SJSA1 (cell line): Measurements from ENCODE around the gene ENTREP1. TPM values are rescaled to one million over a fixed set of nuclear protein-coding genes. Genes with fewer than 3 reads are reported as not detected.
"Not testable (repeated sequence)": the region's sequence is repeated elsewhere in the genome, so short reads cannot be mapped to it uniquely, and the experiment has no call there.

Experiments used
- DNase-seq, 2 experiments: peaks; one replicate each; pipeline ENCODE4 v3.0.0-alpha.2; 2015 to 2020; ENCODE audit warnings: low spot score in 2 of 2, low read depth in 1 of 2
- H3K27ac ChIP-seq: fragments of 250-450 bp; sonication (Bioruptor Pico); 2 replicates; pipeline ENCODE4 v1.5.1; 2020; ENCODE audit warnings: mild to moderate bottlenecking, moderate library complexity
- H3K27me3 ChIP-seq: fragments of 250-450 bp; sonication (Bioruptor Pico); replicated peaks from 2 replicates; pipeline ENCODE4 v1.5.1; 2020; ENCODE audit warnings: mild to moderate bottlenecking, moderate library complexity
- H3K36me3 ChIP-seq: fragments of 250-450 bp; sonication (Bioruptor Pico); 2 replicates; pipeline ENCODE4 v1.5.1; 2020; ENCODE audit warnings: mild to moderate bottlenecking
- H3K4me1 ChIP-seq: fragments of 250-450 bp; sonication (Bioruptor Pico); replicated peaks from 2 replicates; pipeline ENCODE4 v1.6.1; 2021; ENCODE audit warnings: mild to moderate bottlenecking
- H3K4me3 ChIP-seq: fragments of 250-450 bp; sonication (Bioruptor Pico); 2 replicates; pipeline ENCODE4 v1.5.1; 2020; ENCODE audit warnings: mild to moderate bottlenecking
- H3K9me3 ChIP-seq: fragments of 250-450 bp; sonication (Bioruptor Pico); replicated peaks from 2 replicates; pipeline ENCODE4 v1.5.1; 2020; ENCODE audit warnings: mild to moderate bottlenecking
- total RNA-seq: library from RNA; depleted of rRNA; stranded (reverse); fragments of >200 nt; shearing (Covaris generic); gene quantifications from 2 replicates; pipeline ENCODE4 v1.2.3, GENCODE V29; 2014

Gene ENTREP1
- total RNA-seq, 1 experiment from 2014 or later = not detected

GRCh38 chr9:69389437-69389995 lies 64.5 kb downstream of the ENTREP1 start:
- H3K4me1 ChIP-seq = no peaks in the 10 kb centered on the region
- H3K36me3 ChIP-seq = no peaks in the 10 kb centered on the region
- H3K4me3 ChIP-seq = no peak overlapping the region
- DNase-seq = no peak
- H3K27me3 ChIP-seq = no peaks in the 10 kb centered on the region
- no peak overlapping the region for H3K27ac ChIP-seq
- no peaks in the 10 kb centered on the region for H3K9me3 ChIP-seq

- no peaks in the 10 kb centered on the region for H3K9me3 ChIP-seq
- H3K4me1 ChIP-seq = no peaks in the 10 kb centered on the region
- no peaks in the 10 kb centered on the region for H3K27me3 ChIP-seq
- no peak overlapping the region for H3K4me3 ChIP-seq
- H3K27ac ChIP-seq = no peak overlapping the region
- no peak for DNase-seq
- no peaks in the 10 kb centered on the region for H3K36me3 ChIP-seq
These were observed 66.5 kb downstream of the ENTREP1 start for GRCh38 chr9:69391487-69391886.

GRCh38 chr9:69391946-69392345 lies 66.9 kb downstream of the ENTREP1 start:
- Histone ChIP-seq H3K27ac (no peak overlapping the region), H3K4me3 (no peak overlapping the region), H3K36me3 (no peaks in the 10 kb centered on the region), H3K9me3 (no peaks in the 10 kb centered on the region), H3K27me3 (no peaks in the 10 kb centered on the region), H3K4me1 (no peaks in the 10 kb centered on the region)
- no peak for DNase-seq

DNA sequence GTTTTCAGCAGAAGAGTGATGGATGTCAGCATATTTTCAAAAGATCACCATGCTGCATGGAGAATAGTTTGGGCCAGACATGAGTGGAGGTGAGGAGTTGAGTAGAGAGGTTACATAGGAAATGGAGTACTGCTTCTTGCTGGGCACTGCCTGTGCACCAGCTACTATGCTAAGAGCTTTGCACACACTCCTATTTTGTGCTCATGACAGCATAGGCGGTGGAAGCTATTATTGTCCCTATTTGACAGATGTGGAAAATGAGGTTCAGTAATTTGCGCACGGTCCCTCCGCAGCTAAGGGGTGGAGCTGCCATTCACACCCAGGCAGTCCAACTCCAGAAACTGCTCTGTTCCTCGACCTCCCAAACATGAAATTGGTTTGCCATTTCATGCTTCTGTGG lies 67.8 kb downstream of the ENTREP1 start:
- Histone ChIP-seq H3K9me3 (no peaks in the 10 kb centered on the region), H3K4me1 (no peaks in the 10 kb centered on the region), H3K27me3 (no peaks in the 10 kb centered on the region), H3K27ac (no peak overlapping the region), H3K4me3 (no peak overlapping the region), H3K36me3 (no peaks in the 10 kb centered on the region)
- no peak for DNase-seq

DNA sequence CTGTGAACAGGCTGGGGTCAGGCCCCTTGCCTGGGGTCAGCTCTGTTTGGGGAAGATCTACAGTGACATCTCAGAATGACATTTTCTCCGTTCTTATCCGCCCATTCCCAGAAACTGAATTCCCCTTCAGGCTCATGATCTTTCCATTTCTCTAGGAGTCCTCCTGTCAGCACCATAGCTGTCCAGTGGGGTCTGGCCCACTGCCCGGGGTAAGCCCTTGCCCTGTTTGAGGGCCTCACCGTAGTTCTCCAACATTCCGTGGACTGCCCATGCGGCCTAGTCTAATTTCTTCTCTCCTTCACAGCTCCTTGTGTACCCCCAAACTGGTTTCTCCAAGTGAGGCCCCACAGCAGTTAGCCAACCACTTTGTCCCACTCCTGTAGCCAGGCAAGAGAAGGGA lies 68.4 kb downstream of the ENTREP1 start:
- no peaks in the 10 kb centered on the region for H3K4me1 ChIP-seq
- no peaks in the 10 kb centered on the region for H3K9me3 ChIP-seq
- H3K36me3 ChIP-seq = no peaks in the 10 kb centered on the region
- DNase-seq = no peak
- no peak overlapping the region for H3K4me3 ChIP-seq
- no peaks in the 10 kb centered on the region for H3K27me3 ChIP-seq
- no peak overlapping the region for H3K27ac ChIP-seq

DNA sequence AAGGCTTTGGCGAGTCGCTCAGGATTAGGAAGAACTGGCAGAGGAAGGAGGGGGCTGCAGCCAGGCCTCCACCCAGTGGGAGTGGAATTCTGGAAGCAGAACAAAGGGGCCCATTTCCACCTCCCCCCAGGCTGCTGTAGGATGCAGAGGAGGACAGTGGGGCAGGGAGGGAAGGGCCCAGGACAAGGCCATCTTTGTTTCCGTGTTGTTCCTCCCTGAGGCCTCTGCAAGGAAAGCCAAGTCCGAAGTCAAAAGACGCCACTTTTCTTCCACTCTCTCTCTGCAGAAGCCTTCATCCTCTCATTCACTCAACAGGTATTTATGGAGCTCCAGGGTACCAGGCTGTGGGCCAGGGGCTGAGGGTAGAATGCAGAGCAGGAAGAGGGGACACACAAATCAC lies 70.7 kb downstream of the ENTREP1 start:
- Histone ChIP-seq H3K27ac (no peak overlapping the region), H3K4me1 (no peaks in the 10 kb centered on the region), H3K9me3 (no peaks in the 10 kb centered on the region), H3K27me3 (no peaks in the 10 kb centered on the region), H3K36me3 (no peaks in the 10 kb centered on the region), H3K4me3 (no peak overlapping the region)
- no peak for DNase-seq

DNA sequence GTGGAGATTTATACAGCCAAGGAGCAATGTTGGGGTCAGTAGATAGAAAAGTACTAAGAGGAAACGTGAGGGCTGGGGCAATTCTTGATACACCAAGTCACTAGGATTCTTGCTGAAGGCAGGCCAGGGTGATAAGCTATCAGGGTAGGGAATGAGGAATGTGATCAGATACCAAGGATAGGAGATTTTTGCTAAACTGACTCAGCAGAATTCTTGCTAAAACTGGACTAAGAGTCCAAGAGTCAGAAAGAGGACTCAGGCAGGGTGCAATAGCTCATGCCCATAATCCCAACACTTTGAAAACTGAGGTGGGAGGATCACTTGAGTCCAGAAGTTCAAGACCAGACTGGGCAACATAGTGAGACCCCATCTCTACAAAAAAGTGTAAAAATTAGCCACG lies 71.7 kb downstream of the ENTREP1 start:
- Histone ChIP-seq H3K4me3 (no peak overlapping the region), H3K4me1 (no peaks in the 10 kb centered on the region), H3K27me3 (no peaks in the 10 kb centered on the region), H3K36me3 (no peaks in the 10 kb centered on the region), H3K9me3 (no peaks in the 10 kb centered on the region), H3K27ac (no peak overlapping the region)
- DNase-seq = no peak

DNA sequence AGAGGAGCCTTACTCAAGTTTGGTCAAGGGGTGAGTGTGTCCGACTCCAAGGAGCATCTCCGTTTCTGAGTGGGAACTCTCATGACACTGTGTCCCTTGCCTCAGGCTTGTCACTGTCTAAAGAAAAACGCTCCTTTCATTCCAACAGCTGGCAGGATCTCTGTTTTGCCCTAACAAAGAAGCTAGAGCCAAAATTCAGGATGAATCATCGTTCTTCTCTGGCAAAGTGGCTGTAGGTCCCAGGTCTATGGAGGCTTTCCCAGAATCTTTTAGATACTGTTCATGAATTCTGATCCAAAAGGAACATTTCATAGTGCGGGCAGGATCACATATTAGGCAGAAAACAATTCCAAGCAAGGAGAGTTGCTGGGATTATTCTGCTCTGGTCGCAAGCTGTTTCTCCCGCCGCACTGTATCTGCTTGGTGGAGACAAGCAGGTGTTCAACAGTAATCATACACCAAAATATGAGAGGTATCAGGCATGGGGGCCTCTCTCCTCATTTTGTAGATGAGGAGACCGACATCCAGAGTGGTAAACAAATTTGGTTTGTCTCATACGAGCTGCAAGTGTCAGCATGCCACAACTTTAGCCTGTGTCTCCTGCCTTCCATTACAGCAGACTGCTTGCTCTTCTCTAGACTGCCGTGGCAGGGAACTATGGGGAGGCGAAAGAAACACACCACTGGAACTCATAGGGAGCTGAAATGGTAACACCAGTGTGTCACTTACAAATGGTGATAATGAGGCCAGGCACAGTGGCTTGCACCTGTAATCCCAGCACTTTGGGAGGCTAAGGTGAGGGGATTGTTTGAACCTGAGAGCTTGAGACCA lies 72.6 kb downstream of the ENTREP1 start:
- H3K27ac ChIP-seq = no peak overlapping the region

DNA sequence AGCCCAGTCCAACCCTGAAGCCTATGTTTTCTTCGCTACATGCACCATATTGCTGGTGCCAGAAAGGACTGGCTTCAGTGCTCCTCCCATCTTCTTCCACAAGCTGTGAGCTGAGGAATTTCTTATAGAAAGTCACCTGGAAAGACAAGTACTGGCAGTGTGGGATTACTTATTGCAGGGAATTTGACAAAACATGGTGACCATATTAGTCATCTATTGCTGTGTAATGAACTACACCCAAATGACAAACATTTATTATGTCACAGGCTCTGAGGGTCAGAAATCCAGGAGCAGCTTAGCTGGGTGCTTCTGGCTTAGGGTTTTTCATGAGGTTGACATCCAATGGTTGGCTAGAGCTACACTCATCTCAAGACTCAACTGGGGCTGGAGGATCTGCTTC lies 75.5 kb downstream of the ENTREP1 start:
- no peaks in the 10 kb centered on the region for H3K9me3 ChIP-seq
- no peak overlapping the region for H3K27ac ChIP-seq
- no peaks in the 10 kb centered on the region for H3K4me1 ChIP-seq
- H3K4me3 ChIP-seq = no peak overlapping the region
- no peak for DNase-seq
- H3K27me3 ChIP-seq = no peaks in the 10 kb centered on the region
- H3K36me3 ChIP-seq = no peaks in the 10 kb centered on the region

More for the DNA sequence above, 72.6 kb downstream of the ENTREP1 start:
- no peaks in the 10 kb centered on the region for H3K9me3 ChIP-seq
- no peak for DNase-seq
- no peaks in the 10 kb centered on the region for H3K36me3 ChIP-seq
- H3K4me3 ChIP-seq = no peak overlapping the region
- H3K27me3 ChIP-seq = no peaks in the 10 kb centered on the region
- H3K4me1 ChIP-seq = no peaks in the 10 kb centered on the region

- H3K27me3 ChIP-seq, H3K36me3 ChIP-seq, H3K4me1 ChIP-seq, H3K27ac ChIP-seq, H3K4me3 ChIP-seq, H3K9me3 ChIP-seq, DNase-seq: not testable (repeated sequence)
These were observed 84.9 kb downstream of the ENTREP1 start for GRCh38 chr9:69409936-69410335.

DNA sequence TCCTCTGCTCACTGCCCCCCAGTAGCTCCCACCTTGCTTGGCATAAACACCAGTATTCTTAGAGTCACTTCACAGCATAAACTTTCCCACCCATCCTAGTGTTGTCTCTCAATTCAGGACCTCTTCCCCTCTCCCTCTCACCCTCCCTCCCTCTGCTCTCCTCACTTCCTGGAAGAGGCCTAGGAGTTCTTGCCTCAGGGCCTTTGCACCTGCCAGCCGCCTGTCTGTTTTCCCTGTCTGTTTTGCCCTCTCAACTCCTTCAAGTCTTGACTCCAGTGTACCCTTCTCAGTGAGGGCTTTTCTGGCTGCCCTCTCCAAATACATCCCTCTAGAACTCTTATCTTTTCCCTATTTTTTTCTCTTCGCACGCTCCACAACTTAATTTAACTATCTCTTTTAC lies 86.2 kb downstream of the ENTREP1 start:
- Histone ChIP-seq H3K27me3 (no peaks in the 10 kb centered on the region), H3K9me3 (no peaks in the 10 kb centered on the region), H3K4me3 (no peak overlapping the region), H3K27ac (no peak overlapping the region), H3K4me1 (no peaks in the 10 kb centered on the region), H3K36me3 (no peaks in the 10 kb centered on the region)
- DNase-seq = no peak

- H3K4me1 ChIP-seq = no peaks in the 10 kb centered on the region
- DNase-seq = no peak
- H3K4me3 ChIP-seq = no peak overlapping the region
- no peaks in the 10 kb centered on the region for H3K36me3 ChIP-seq
- H3K27me3 ChIP-seq = no peaks in the 10 kb centered on the region
- no peaks in the 10 kb centered on the region for H3K9me3 ChIP-seq
- H3K27ac ChIP-seq = no peak overlapping the region
These were observed 87.1 kb downstream of the ENTREP1 start for GRCh38 chr9:69411931-69412740.

DNA sequence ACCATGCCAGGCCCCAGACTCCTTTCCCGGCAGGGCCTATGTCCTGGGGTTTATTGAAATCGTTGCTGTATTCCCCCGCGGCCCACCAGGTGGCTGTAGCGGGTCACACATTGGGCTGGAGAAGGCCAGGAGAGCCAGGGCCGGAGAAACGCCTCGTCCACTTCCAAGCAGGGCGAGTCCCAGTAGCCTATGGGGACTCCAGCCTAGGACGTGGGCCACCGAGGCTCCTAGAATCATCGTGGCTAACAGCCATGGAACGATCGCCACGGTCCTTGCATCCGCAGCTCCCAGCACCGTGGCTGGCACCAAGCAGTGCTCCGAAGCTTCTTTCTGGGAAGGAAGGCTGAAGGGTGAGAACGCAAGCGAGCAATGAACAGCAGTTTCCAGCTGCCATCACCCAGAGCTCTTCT lies 87.7 kb downstream of the ENTREP1 start:
- Histone ChIP-seq H3K9me3 (no peaks in the 10 kb centered on the region), H3K36me3 (no peaks in the 10 kb centered on the region), H3K4me1 (no peaks in the 10 kb centered on the region), H3K4me3 (no peak overlapping the region), H3K27ac (no peak overlapping the region), H3K27me3 (no peaks in the 10 kb centered on the region)
- no peak for DNase-seq

- no peak overlapping the region for H3K27ac ChIP-seq
- H3K27me3 ChIP-seq = no peaks in the 10 kb centered on the region
- no peaks in the 10 kb centered on the region for H3K9me3 ChIP-seq
- H3K4me3 ChIP-seq = no peak overlapping the region
- H3K4me1 ChIP-seq = no peaks in the 10 kb centered on the region
- H3K36me3 ChIP-seq = no peaks in the 10 kb centered on the region
- no peak for DNase-seq
These were observed 95.7 kb downstream of the ENTREP1 start for GRCh38 chr9:69420611-69421270.
